ENCODE results near the gene RTL5. TPM values are rescaled to one million over a fixed set of nuclear protein-coding genes. Genes with fewer than 3 reads are reported as not detected.

The RTL5 gene
- total and polyA plus RNA-seq, 2 experiments from 2014 or later, result 0.31 to 0.94 TPM

DNA sequence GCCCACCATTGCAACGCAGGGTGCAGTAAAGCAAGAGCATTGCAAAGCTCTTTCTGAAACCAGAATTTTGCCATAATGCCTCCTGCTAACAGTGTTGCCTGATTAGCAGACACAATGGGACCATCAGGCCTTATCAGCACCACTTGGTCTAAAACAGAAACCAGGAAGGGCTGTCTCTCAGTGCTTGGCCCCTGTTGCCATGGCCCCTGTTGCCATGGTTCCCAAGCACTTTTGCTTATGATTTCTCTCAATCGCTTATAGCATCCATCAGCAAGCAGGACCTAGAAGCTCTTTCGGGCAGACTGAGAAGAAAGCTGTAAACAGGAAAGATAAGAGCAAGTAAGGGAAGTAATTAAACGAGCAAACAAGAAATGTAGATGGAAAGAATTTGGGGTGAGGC lies 36.8 kb downstream of the RTL5 start (continued):
- TF ChIP-seq, protein P1, sequence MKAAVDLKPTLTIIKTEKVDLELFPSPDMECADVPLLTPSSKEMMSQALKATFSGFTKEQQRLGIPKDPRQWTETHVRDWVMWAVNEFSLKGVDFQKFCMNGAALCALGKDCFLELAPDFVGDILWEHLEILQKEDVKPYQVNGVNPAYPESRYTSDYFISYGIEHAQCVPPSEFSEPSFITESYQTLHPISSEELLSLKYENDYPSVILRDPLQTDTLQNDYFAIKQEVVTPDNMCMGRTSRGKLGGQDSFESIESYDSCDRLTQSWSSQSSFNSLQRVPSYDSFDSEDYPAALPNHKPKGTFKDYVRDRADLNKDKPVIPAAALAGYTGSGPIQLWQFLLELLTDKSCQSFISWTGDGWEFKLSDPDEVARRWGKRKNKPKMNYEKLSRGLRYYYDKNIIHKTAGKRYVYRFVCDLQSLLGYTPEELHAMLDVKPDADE (IDR thresholded peaks at IDR 0.05), result no peak
- TF ChIP-seq, protein P2, sequence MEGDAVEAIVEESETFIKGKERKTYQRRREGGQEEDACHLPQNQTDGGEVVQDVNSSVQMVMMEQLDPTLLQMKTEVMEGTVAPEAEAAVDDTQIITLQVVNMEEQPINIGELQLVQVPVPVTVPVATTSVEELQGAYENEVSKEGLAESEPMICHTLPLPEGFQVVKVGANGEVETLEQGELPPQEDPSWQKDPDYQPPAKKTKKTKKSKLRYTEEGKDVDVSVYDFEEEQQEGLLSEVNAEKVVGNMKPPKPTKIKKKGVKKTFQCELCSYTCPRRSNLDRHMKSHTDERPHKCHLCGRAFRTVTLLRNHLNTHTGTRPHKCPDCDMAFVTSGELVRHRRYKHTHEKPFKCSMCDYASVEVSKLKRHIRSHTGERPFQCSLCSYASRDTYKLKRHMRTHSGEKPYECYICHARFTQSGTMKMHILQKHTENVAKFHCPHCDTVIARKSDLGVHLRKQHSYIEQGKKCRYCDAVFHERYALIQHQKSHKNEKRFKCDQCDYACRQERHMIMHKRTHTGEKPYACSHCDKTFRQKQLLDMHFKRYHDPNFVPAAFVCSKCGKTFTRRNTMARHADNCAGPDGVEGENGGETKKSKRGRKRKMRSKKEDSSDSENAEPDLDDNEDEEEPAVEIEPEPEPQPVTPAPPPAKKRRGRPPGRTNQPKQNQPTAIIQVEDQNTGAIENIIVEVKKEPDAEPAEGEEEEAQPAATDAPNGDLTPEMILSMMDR (conservative IDR thresholded peaks at IDR 0.05; ENCODE audit: low read depth in 2 of 2), result no peak
- no peak for TF ChIP-seq NANOG (IDR thresholded peaks at IDR 0.05; ENCODE audit: borderline replicate concordance)

- peaks cover 6% of the 10 kb centered on the region for H3K4me1 Mint-ChIP-seq
- TF ChIP-seq EZH2phosphoT487 (IDR thresholded peaks at IDR 0.05; ENCODE audit: unreplicated experiment) (no peak), EZH2 (IDR thresholded peaks at IDR 0.05; ENCODE audit: low read depth, unreplicated experiment) (no peak), ZNF331 (CRISPR knock-in tag; IDR thresholded peaks at IDR 0.05; ENCODE audit: low read depth) (no peak), POLR2AphosphoS5 (IDR thresholded peaks at IDR 0.05; ENCODE audit: low read depth) (no peak), CREB1 (CRISPR knock-in tag; IDR thresholded peaks at IDR 0.05; ENCODE audit: low read depth) (no peak), NANOG (IDR thresholded peaks at IDR 0.05; ENCODE audit: borderline replicate concordance) (no peak)
- TF ChIP-seq, protein P1 (IDR thresholded peaks at IDR 0.05), result no peak
- TF ChIP-seq, protein P3, sequence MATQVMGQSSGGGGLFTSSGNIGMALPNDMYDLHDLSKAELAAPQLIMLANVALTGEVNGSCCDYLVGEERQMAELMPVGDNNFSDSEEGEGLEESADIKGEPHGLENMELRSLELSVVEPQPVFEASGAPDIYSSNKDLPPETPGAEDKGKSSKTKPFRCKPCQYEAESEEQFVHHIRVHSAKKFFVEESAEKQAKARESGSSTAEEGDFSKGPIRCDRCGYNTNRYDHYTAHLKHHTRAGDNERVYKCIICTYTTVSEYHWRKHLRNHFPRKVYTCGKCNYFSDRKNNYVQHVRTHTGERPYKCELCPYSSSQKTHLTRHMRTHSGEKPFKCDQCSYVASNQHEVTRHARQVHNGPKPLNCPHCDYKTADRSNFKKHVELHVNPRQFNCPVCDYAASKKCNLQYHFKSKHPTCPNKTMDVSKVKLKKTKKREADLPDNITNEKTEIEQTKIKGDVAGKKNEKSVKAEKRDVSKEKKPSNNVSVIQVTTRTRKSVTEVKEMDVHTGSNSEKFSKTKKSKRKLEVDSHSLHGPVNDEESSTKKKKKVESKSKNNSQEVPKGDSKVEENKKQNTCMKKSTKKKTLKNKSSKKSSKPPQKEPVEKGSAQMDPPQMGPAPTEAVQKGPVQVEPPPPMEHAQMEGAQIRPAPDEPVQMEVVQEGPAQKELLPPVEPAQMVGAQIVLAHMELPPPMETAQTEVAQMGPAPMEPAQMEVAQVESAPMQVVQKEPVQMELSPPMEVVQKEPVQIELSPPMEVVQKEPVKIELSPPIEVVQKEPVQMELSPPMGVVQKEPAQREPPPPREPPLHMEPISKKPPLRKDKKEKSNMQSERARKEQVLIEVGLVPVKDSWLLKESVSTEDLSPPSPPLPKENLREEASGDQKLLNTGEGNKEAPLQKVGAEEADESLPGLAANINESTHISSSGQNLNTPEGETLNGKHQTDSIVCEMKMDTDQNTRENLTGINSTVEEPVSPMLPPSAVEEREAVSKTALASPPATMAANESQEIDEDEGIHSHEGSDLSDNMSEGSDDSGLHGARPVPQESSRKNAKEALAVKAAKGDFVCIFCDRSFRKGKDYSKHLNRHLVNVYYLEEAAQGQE (IDR thresholded peaks at IDR 0.05; ENCODE audit: unreplicated experiment), result no peak
- TF ChIP-seq, protein P4, sequence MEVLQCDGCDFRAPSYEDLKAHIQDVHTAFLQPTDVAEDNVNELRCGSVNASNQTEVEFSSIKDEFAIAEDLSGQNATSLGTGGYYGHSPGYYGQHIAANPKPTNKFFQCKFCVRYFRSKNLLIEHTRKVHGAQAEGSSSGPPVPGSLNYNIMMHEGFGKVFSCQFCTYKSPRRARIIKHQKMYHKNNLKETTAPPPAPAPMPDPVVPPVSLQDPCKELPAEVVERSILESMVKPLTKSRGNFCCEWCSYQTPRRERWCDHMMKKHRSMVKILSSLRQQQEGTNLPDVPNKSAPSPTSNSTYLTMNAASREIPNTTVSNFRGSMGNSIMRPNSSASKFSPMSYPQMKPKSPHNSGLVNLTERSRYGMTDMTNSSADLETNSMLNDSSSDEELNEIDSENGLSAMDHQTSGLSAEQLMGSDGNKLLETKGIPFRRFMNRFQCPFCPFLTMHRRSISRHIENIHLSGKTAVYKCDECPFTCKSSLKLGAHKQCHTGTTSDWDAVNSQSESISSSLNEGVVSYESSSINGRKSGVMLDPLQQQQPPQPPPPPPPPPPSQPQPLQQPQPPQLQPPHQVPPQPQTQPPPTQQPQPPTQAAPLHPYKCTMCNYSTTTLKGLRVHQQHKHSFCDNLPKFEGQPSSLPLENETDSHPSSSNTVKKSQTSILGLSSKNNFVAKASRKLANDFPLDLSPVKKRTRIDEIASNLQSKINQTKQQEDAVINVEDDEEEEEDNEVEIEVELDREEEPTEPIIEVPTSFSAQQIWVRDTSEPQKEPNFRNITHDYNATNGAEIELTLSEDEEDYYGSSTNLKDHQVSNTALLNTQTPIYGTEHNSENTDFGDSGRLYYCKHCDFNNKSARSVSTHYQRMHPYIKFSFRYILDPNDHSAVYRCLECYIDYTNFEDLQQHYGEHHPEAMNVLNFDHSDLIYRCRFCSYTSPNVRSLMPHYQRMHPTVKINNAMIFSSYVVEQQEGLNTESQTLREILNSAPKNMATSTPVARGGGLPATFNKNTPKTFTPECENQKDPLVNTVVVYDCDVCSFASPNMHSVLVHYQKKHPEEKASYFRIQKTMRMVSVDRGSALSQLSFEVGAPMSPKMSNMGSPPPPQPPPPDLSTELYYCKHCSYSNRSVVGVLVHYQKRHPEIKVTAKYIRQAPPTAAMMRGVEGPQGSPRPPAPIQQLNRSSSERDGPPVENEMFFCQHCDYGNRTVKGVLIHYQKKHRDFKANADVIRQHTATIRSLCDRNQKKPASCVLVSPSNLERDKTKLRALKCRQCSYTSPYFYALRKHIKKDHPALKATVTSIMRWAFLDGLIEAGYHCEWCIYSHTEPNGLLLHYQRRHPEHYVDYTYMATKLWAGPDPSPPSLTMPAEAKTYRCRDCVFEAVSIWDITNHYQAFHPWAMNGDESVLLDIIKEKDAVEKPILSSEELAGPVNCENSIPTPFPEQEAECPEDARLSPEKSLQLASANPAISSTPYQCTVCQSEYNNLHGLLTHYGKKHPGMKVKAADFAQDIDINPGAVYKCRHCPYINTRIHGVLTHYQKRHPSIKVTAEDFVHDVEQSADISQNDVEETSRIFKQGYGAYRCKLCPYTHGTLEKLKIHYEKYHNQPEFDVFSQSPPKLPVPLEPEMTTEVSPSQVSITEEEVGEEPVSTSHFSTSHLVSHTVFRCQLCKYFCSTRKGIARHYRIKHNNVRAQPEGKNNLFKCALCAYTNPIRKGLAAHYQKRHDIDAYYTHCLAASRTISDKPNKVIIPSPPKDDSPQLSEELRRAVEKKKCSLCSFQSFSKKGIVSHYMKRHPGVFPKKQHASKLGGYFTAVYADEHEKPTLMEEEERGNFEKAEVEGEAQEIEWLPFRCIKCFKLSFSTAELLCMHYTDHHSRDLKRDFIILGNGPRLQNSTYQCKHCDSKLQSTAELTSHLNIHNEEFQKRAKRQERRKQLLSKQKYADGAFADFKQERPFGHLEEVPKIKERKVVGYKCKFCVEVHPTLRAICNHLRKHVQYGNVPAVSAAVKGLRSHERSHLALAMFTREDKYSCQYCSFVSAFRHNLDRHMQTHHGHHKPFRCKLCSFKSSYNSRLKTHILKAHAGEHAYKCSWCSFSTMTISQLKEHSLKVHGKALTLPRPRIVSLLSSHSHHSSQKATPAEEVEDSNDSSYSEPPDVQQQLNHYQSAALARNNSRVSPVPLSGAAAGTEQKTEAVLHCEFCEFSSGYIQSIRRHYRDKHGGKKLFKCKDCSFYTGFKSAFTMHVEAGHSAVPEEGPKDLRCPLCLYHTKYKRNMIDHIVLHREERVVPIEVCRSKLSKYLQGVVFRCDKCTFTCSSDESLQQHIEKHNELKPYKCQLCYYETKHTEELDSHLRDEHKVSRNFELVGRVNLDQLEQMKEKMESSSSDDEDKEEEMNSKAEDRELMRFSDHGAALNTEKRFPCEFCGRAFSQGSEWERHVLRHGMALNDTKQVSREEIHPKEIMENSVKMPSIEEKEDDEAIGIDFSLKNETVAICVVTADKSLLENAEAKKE (CRISPR knock-in tag; IDR thresholded peaks at IDR 0.05), result no peak
Observed at GRCh38 chrX:72089254-72089653, 42.5 kb downstream of the RTL5 start.

More at GRCh38 chrX:72089254-72089653, 42.5 kb downstream of the RTL5 start:
- no peak for ATAC-seq
- no peak overlapping the region for H3K4me2 ChIP-seq
- H2AFZ ChIP-seq, result no peak overlapping the region
- no peaks in the 10 kb centered on the region for H3K9me2 ChIP-seq (ENCODE audit: insufficient read depth)
- H3F3A ChIP-seq (replicated peaks; ENCODE audit: low read depth), result no peaks in the 10 kb centered on the region
- no peaks in the 10 kb centered on the region for H3K9me3 Mint-ChIP-seq
- no peak overlapping the region for H3K4me3 ChIP-seq
- H3K27ac Mint-ChIP-seq, result no peak overlapping the region
- H3K36me3 ChIP-seq (ENCODE audit: insufficient read depth), result no peaks in the 10 kb centered on the region
- H3K36me3 Mint-ChIP-seq (ENCODE audit: low read depth), result no peaks in the 10 kb centered on the region
- peaks cover 2% of the 10 kb centered on the region for H3K27me3 Mint-ChIP-seq (ENCODE audit: insufficient read depth, low read depth, poor library complexity)
- DNase-seq (ENCODE audit: low spot score), result no peak
- no peak overlapping the region for H3K27ac ChIP-seq (ENCODE audit: low read depth)
- H3K4me3 Mint-ChIP-seq, result no peak overlapping the region
- H4K20me1 ChIP-seq (replicated peaks; ENCODE audit: insufficient read depth), result no peaks in the 10 kb centered on the region
- H3K4me1 ChIP-seq (ENCODE audit: insufficient read depth), result no peaks in the 10 kb centered on the region
- no peaks in the 10 kb centered on the region for H3K27me3 ChIP-seq (ENCODE audit: insufficient read depth)
- H3K79me2 ChIP-seq (replicated peaks; ENCODE audit: insufficient read depth), result no peaks in the 10 kb centered on the region

Measured in GM23338 (cell line).